ENCODE measurements around the gene SOCS1. TPM values are rescaled to one million over a fixed set of nuclear protein-coding genes. Genes with fewer than 3 reads are reported as not detected.

The SOCS1 gene
- total RNA-seq, 2 experiments from 2014 or later, result 71.3 to 71.4 TPM

- TF ChIP-seq, protein P1, sequence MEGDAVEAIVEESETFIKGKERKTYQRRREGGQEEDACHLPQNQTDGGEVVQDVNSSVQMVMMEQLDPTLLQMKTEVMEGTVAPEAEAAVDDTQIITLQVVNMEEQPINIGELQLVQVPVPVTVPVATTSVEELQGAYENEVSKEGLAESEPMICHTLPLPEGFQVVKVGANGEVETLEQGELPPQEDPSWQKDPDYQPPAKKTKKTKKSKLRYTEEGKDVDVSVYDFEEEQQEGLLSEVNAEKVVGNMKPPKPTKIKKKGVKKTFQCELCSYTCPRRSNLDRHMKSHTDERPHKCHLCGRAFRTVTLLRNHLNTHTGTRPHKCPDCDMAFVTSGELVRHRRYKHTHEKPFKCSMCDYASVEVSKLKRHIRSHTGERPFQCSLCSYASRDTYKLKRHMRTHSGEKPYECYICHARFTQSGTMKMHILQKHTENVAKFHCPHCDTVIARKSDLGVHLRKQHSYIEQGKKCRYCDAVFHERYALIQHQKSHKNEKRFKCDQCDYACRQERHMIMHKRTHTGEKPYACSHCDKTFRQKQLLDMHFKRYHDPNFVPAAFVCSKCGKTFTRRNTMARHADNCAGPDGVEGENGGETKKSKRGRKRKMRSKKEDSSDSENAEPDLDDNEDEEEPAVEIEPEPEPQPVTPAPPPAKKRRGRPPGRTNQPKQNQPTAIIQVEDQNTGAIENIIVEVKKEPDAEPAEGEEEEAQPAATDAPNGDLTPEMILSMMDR (IDR thresholded peaks at IDR 0.05), result no peak
- Histone ChIP-seq H3K9me3 (ENCODE audit: control insufficient read depth in 1 of 2, insufficient read depth in 1 of 2, low read length in 2 of 2) (no peaks in the 10 kb centered on the region), H3K27ac (ENCODE audit: low read depth in 1 of 2, low read length in 2 of 2) (no peak overlapping the region), H3K27me3 (ENCODE audit: control insufficient read depth in 1 of 2, insufficient read depth in 2 of 2, low read length in 2 of 2) (no peaks in the 10 kb centered on the region), H3K36me3 (ENCODE audit: insufficient read depth, low read length) (no peaks in the 10 kb centered on the region), H3K4me3 (ENCODE audit: low read length) (no peak overlapping the region), H3K4me1 (ENCODE audit: insufficient read depth, low read length) (peaks cover 24% of the 10 kb centered on the region)
- DNase-seq, result no peak
- H3K4me3 Mint-ChIP-seq, result peak overlapping the region; percentile 82
- H3K27me3 Mint-ChIP-seq, result no peaks in the 10 kb centered on the region
- POLR2A ChIA-PET, result interaction anchor here (0.8 to 3.7 kb wide), 7 partner anchors 12 to 74 kb away, joined by 3 to 47 read pairs (median 11); partner anchors contain the start of gene SOCS1
- H3K9me3 Mint-ChIP-seq, result no peaks in the 10 kb centered on the region
- intact Hi-C loops (cut with DNase I, micrococcal nuclease), result loop anchor here in 1 of 2 experiments (5.0 kb wide), 1 partner anchor 41 kb away; the partner anchor contains the start of gene SOCS1
- no peaks in the 10 kb centered on the region for H3K36me3 Mint-ChIP-seq (ENCODE audit: low read depth)
- peak overlapping the region; percentile 73 for H3K27ac Mint-ChIP-seq
- H3K4me1 Mint-ChIP-seq (ENCODE audit: low read depth), result peaks cover 28% of the 10 kb centered on the region
- CTCF ChIA-PET, result interaction anchor here (0.7 to 2.5 kb wide), 10 partner anchors 16 to 334 kb away, joined by 3 to 14 read pairs (median 4); partner anchors contain the start of gene SOCS1
- no peak for ATAC-seq (ENCODE audit: poor library complexity)
Measured at GRCh38 chr16:11298143-11298900, 42.3 kb upstream of the SOCS1 start.

DNA sequence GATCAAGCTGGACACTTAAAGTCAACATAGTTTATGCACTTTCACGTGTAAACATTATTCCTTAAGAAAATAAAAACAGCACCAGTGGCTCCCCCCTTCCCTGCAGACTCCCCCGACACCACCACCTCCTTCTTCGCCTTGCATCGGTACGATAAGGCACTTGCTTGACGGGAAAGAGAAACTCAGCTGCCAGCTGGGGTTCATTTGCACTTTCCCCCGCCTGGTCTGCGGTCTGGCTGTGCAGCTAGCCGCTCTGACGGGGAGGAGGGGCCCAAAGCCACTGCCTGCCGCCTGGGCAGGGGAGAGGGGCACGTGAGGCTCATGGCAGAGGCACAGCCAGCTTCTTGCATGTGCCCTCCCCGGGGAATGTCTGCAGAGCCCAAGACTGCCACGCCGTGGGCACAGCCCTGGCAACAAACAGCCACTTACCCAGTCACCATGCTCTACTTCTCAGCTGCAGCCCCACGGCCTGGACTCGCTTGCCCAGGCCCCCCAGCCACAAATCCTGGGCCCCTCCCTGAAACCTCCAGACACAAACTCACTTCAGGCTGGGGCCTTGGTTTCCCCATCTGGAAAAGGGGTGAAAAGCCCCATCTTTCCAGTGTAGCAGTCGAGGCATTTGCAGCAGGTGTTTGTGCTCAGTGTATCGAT, 41.6 kb upstream of the SOCS1 start:
- Histone ChIP-seq H3K36me3 (ENCODE audit: insufficient read depth, low read length) (no peaks in the 10 kb centered on the region), H3K27ac (ENCODE audit: low read depth in 1 of 2, low read length in 2 of 2) (no peak overlapping the region), H3K4me1 (ENCODE audit: insufficient read depth, low read length) (peaks cover 24% of the 10 kb centered on the region), H3K4me3 (ENCODE audit: low read length) (peak overlapping the region; percentile 42), H3K27me3 (ENCODE audit: control insufficient read depth in 1 of 2, insufficient read depth in 2 of 2, low read length in 2 of 2) (peaks cover 0 to 3% of the 10 kb centered on the region in 2 experiments), H3K9me3 (ENCODE audit: control insufficient read depth in 1 of 2, insufficient read depth in 1 of 2, low read length in 2 of 2) (no peaks in the 10 kb centered on the region)
- POLR2A ChIA-PET, result interaction anchor here (1.0 to 3.7 kb wide), 7 partner anchors 13 to 73 kb away, joined by 3 to 47 read pairs (median 11); partner anchors contain the start of gene SOCS1
- peak; percentile 93 for ATAC-seq (ENCODE audit: poor library complexity)
- peaks cover 33% of the 10 kb centered on the region for H3K4me1 Mint-ChIP-seq (ENCODE audit: low read depth)
- H3K27me3 Mint-ChIP-seq, result no peaks in the 10 kb centered on the region
- intact Hi-C loops (cut with DNase I, micrococcal nuclease), result loop anchor here (1.0 to 5.0 kb wide), 3 partner anchors 40 to 327 kb away; partner anchors contain the start of gene SOCS1 (in 1 of the 2)
- peak; percentile 51 to 85 (median 65) for DNase-seq
- CTCF ChIA-PET, result interaction anchor here (0.7 to 2.5 kb wide), 12 partner anchors 15 to 334 kb away, joined by 3 to 14 read pairs (median 4); partner anchors contain the start of gene SOCS1
- H3K9me3 Mint-ChIP-seq, result no peaks in the 10 kb centered on the region
- no peaks in the 10 kb centered on the region for H3K36me3 Mint-ChIP-seq (ENCODE audit: low read depth)
- peak overlapping the region; percentile 73 for H3K27ac Mint-ChIP-seq
- H3K4me3 Mint-ChIP-seq, result peak overlapping the region; percentile 82
- TF ChIP-seq, protein P1 (IDR thresholded peaks at IDR 0.05), result peak; percentile 39

All from CD4-positive, alpha-beta T cell (primary cell).